CD4-positive, alpha-beta memory T cell (primary cell): ENCODE measurements around the gene MACROD2. TPM values are rescaled to one million over a fixed set of nuclear protein-coding genes. Genes with fewer than 3 reads are reported as not detected.

ENCODE experiments used
- CTCF ChIA-PET: fragments of 350-600 bp; sonication (Branson Sonifier 250); formaldehyde crosslinking; loops from one replicate; lab custom pipeline; 2021; ENCODE audit warnings: inconsistent platforms; ENCODE audit not compliant: partially characterized antibody; lab: Charles Lee
- POLR2A ChIA-PET: fragments of 350-600 bp; sonication (Branson Sonifier 250); formaldehyde crosslinking; loops from one replicate; lab custom pipeline; 2021; ENCODE audit not compliant: partially characterized antibody; lab: Charles Lee
- DNase-seq, 5 donors: peaks; one replicate each; pipeline versions ENCODE4 v3.0.0 to v3.0.0-alpha.2; 2020 to 2022; ENCODE audit warnings: mixed read lengths in 1 of 5
- H3K27ac ChIP-seq: one replicate; pipeline ENCODE4 v1.7.0; 2013; ENCODE audit warnings: low read depth, low read length
- H3K27me3 ChIP-seq: 2 replicates; pipeline ENCODE4 v1.7.0; 2013; ENCODE audit warnings: mild to moderate bottlenecking, low read length, moderate library complexity; ENCODE audit not compliant: insufficient read depth
- H3K36me3 ChIP-seq: 2 replicates; pipeline ENCODE4 v1.7.0; 2013; ENCODE audit warnings: mild to moderate bottlenecking, low read length, moderate library complexity; ENCODE audit not compliant: insufficient read depth
- H3K4me1 ChIP-seq: 2 replicates; pipeline ENCODE4 v1.7.0; 2013; ENCODE audit warnings: mild to moderate bottlenecking, low read length, moderate library complexity; ENCODE audit not compliant: insufficient read depth
- H3K4me3 ChIP-seq, 2 donors: one replicate each; pipeline ENCODE4 v1.7.0; 2013; ENCODE audit warnings: low read length in 2 of 2, mild to moderate bottlenecking in 1 of 2
- H3K9me3 ChIP-seq, 2 donors: one replicate each; pipeline ENCODE4 v1.7.0; 2013; ENCODE audit warnings: low read length in 2 of 2, control low read depth in 1 of 2; ENCODE audit not compliant: control insufficient read depth in 1 of 2
- H3K27ac Mint-ChIP-seq, 7 donors: one replicate each; pipeline ENCODE4 v1.8.0; 2020 to 2021; ENCODE audit warnings: mixed read lengths in 7 of 7, mild to moderate bottlenecking in 6 of 7, inconsistent platforms in 3 of 7, moderate library complexity in 3 of 7
- H3K27me3 Mint-ChIP-seq, 2 donors: one replicate each; pipeline ENCODE4 v1.8.0; 2020 to 2021; ENCODE audit warnings: mixed read lengths in 2 of 2
- H3K36me3 Mint-ChIP-seq, 2 donors: one replicate each; pipeline ENCODE4 v1.8.0; 2020 to 2021; ENCODE audit warnings: mixed read lengths in 2 of 2, inconsistent platforms in 1 of 2, mild to moderate bottlenecking in 1 of 2
- H3K4me1 Mint-ChIP-seq, 4 donors: one replicate each; pipeline ENCODE4 v1.8.0; 2020 to 2021; ENCODE audit warnings: mixed read lengths in 4 of 4, mild to moderate bottlenecking in 1 of 4
- H3K4me3 Mint-ChIP-seq, 8 donors: one replicate each; pipeline ENCODE4 v1.8.0; 2020 to 2021; ENCODE audit warnings: mixed read lengths in 8 of 8, mild to moderate bottlenecking in 7 of 8, moderate library complexity in 6 of 8, inconsistent platforms in 3 of 8
- H3K9me3 Mint-ChIP-seq, 8 donors: one replicate each; pipeline ENCODE4 v1.8.0; 2020 to 2021; ENCODE audit warnings: mixed read lengths in 8 of 8, mild to moderate bottlenecking in 5 of 8, inconsistent platforms in 3 of 8, moderate library complexity in 1 of 8
- intact Hi-C: fragments of 100-400 bp; cut with micrococcal nuclease; formaldehyde crosslinking; loops from one replicate; pipeline ENCODE4 v1.15.1; 2023
- polyA plus RNA-seq, 2 donors: library from polyadenylated mRNA; unstranded; fragments of 300-500 nt; fragmentation: Illumina TruSeq; gene quantifications; one replicate each; pipeline ENCODE4 v1.2.3, GENCODE V29; 2021
- total RNA-seq, 2 experiments: library from RNA; stranded (reverse); gene quantifications; one replicate each; pipeline ENCODE4 v1.2.3, GENCODE V29; 2021

The MACROD2 gene
- total and polyA plus RNA-seq, 4 experiments from 2014 or later = not detected

DNA sequence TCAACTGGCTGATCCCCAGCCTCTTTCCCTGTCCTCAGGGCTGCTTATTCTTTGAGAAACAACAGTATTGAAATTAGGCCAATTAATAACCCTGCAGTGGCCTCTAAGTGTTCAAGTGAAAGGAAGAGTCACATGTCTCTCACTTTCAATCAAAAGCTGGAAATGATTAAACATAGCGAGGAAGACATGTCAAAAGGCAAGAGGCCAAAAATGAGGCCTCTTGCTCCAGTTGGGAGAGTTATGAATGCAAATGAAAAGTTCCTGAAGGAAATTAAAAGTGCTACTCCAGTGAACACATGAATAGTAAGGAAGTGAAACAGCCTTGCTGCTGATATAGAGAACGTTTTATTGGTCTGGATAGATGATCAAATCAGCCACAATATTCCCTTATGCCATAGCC lies 131.5 kb downstream of the MACROD2 start:
- H3K27me3 ChIP-seq = no peaks in the 10 kb centered on the region
- Mint-ChIP-seq H3K4me1 (no peaks in the 10 kb centered on the region), H3K27me3 (no peaks in the 10 kb centered on the region), H3K36me3 (no peaks in the 10 kb centered on the region), H3K9me3 (peaks cover 1 to 14% (median 3%) of the 10 kb centered on the region in 8 donors), H3K27ac (no peak overlapping the region), H3K4me3 (no peak overlapping the region)
- no peaks in the 10 kb centered on the region for H3K4me1 ChIP-seq
- intact Hi-C loops = no loop called here
- CTCF ChIA-PET = no interaction called here
- no peaks in the 10 kb centered on the region for H3K36me3 ChIP-seq
- no peaks in the 10 kb centered on the region for H3K9me3 ChIP-seq
- POLR2A ChIA-PET = no interaction called here
- H3K4me3 ChIP-seq = no peak overlapping the region
- DNase-seq = no peak
- H3K27ac ChIP-seq = no peak overlapping the region

DNA sequence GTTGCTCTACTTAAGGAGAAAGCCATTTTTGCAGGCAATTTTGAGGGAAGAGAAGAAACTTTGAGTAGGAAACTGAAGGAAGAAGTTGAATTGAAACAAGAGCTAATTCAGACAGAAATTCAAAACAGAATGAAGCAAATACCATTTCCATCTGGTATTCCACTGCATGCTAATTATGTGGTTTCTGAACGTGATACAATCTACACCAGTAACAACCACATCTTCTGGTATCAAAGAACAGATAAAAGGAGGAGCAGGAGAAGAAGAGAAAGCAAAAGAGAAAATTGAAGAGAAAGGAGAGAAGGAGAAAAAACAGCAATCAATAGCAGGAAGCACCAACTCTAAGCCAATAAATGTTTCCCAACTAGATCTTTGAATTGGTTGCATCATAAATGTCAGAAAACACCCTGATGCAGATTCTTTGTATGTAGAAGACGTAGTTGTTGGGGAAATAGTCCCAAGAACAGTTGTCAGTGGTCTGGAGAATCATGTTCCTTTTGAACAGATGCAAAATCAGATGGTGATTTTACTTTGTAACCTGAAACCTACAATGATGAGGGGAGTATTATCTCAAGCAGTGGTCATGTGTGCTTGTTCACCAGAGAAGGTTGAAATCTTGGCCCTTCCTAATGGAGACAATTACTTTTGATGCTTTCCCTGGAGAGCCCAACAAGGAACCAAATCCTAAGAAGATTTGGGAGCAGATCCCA lies 132.4 kb downstream of the MACROD2 start:
- Histone ChIP-seq H3K27ac (no peak overlapping the region), H3K9me3 (no peaks in the 10 kb centered on the region), H3K4me3 (no peak overlapping the region), H3K4me1 (no peaks in the 10 kb centered on the region), H3K36me3 (no peaks in the 10 kb centered on the region), H3K27me3 (no peaks in the 10 kb centered on the region)
- ChIA-PET POLR2A (no interaction called here), CTCF (no interaction called here)
- Mint-ChIP-seq H3K4me3 (no peak overlapping the region), H3K27me3 (no peaks in the 10 kb centered on the region), H3K36me3 (no peaks in the 10 kb centered on the region), H3K4me1 (no peaks in the 10 kb centered on the region), H3K27ac (no peak overlapping the region), H3K9me3 (peaks cover 1 to 14% (median 7%) of the 10 kb centered on the region in 8 donors)
- intact Hi-C loops = no loop called here
- DNase-seq = no peak

DNA sequence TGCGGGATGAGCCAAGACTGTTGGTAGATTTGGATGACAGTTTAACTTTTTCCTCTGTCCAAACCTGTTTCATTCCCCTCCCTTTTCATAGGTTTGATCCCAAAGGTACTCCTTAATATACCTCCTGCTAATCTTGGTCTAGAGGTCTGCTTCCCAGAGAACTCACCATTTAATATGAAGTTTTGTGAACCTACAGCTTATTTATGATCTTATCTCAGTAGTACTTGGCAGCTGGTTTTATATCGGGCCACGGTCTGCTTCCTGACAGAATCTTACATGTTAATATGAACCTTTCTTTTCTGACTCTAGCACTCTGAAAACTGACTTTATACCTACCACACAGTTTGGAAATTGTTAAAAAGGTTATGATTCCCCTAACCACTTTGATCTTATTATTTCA lies 138.7 kb downstream of the MACROD2 start:
- ChIA-PET CTCF (no interaction called here), POLR2A (no interaction called here)
- no peaks in the 10 kb centered on the region for H3K36me3 ChIP-seq
- H3K9me3 Mint-ChIP-seq = peaks cover 0 to 14% (median 8%) of the 10 kb centered on the region in 8 donors
- no peaks in the 10 kb centered on the region for H3K36me3 Mint-ChIP-seq
- no peak overlapping the region for H3K27ac ChIP-seq
- H3K27me3 ChIP-seq = no peaks in the 10 kb centered on the region
- no peak for DNase-seq
- no peaks in the 10 kb centered on the region for H3K27me3 Mint-ChIP-seq
- no peaks in the 10 kb centered on the region for H3K9me3 ChIP-seq
- intact Hi-C loops = no loop called here
- no peak overlapping the region for H3K4me3 Mint-ChIP-seq
- H3K4me3 ChIP-seq = no peak overlapping the region
- no peaks in the 10 kb centered on the region for H3K4me1 Mint-ChIP-seq
- no peaks in the 10 kb centered on the region for H3K4me1 ChIP-seq
- H3K27ac Mint-ChIP-seq = no peak overlapping the region

DNA sequence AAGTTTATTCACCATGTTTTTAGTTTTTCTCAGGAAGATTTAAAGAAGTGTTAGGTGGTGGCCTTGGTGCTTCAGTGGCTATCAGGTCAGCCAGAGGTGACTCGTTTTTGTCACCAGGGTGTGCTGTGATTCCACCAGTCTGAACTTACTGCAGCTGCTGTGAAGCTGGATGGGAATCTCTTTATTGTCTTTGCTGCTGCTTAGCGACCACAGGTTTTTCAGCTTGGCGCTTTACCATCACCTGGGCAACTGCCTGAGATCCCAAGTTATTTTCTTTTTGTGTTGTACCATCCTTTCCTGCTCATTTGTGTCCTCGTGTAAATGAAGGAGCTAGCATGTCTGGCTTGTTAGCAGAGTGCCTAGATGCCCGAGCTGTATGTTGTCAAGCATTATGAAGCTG lies 146.9 kb downstream of the MACROD2 start:
- Mint-ChIP-seq H3K36me3 (no peaks in the 10 kb centered on the region), H3K4me1 (no peaks in the 10 kb centered on the region), H3K27me3 (no peaks in the 10 kb centered on the region), H3K9me3 (peaks cover 0 to 4% (median 3%) of the 10 kb centered on the region in 8 donors), H3K27ac (no peak overlapping the region), H3K4me3 (no peak overlapping the region)
- H3K4me1 ChIP-seq = no peaks in the 10 kb centered on the region
- no peaks in the 10 kb centered on the region for H3K27me3 ChIP-seq
- H3K27ac ChIP-seq = no peak overlapping the region
- POLR2A ChIA-PET = no interaction called here
- H3K36me3 ChIP-seq = no peaks in the 10 kb centered on the region
- H3K4me3 ChIP-seq = no peak overlapping the region
- no peaks in the 10 kb centered on the region for H3K9me3 ChIP-seq
- DNase-seq = no peak
- intact Hi-C loops = no loop called here
- CTCF ChIA-PET = no interaction called here

DNA sequence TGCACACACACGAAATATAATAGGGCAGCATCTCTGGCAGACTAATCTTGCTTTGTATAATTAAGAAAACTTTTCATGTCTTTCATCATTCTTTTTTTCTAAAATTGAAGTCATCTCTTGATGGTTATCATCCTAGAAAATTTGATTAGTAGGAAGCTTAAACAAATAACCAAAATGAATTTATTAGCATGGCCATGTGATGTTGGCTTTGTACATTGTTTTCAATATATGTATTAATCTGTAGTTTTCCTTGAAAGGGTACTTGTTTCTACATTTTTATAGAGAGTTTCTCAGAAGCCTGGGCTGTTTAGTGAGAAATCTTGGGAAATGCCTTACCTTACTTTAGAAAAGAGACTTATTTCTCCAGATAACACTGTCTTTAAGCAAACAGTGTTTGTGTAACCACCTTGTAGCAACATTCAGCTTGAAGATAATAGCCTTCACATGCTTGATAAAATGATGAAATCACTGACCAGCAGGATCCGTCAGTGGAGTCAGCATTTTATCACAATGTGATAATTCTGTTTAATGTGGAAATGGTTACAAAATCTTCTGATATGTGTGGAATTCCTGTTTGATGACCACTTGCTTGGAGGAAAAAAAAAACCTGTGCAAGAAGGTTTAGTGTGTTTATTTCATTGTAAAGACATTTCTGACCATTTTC lies 147.8 kb downstream of the MACROD2 start:
- POLR2A ChIA-PET = no interaction called here
- H3K27ac Mint-ChIP-seq = no peak overlapping the region
- DNase-seq = no peak
- H3K4me3 Mint-ChIP-seq = no peak overlapping the region
- CTCF ChIA-PET = no interaction called here
- Histone ChIP-seq H3K4me1 (no peaks in the 10 kb centered on the region), H3K27me3 (no peaks in the 10 kb centered on the region), H3K36me3 (no peaks in the 10 kb centered on the region), H3K27ac (no peak overlapping the region), H3K4me3 (no peak overlapping the region), H3K9me3 (no peaks in the 10 kb centered on the region)
- intact Hi-C loops = no loop called here
- H3K4me1 Mint-ChIP-seq = no peaks in the 10 kb centered on the region
- H3K9me3 Mint-ChIP-seq = peaks cover 0 to 5% (median 2%) of the 10 kb centered on the region in 8 donors
- H3K36me3 Mint-ChIP-seq = no peaks in the 10 kb centered on the region
- H3K27me3 Mint-ChIP-seq = no peaks in the 10 kb centered on the region

DNA sequence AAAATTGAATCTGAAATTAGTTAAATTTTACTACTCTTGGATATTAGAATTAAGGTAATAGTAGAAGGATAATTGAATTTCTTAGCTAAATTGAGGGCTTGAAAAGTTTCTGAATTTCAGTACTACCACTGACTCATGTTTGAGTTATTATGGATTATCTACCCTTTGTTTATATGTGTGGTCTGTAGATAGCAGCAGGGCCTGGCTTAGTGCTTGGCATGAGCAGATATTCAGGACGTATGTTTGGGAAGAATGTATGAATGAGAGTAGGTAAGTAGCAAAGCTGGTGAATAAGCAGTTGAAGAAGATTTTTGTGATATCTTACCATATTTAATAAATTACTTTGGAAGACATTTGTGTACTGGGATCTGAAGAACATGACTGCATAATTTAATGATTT lies 152.7 kb downstream of the MACROD2 start:
- DNase-seq = no peak
- H3K4me3 Mint-ChIP-seq = no peak overlapping the region
- H3K4me3 ChIP-seq = no peak overlapping the region
- intact Hi-C loops = no loop called here
- no peak overlapping the region for H3K27ac Mint-ChIP-seq
- ChIA-PET CTCF (no interaction called here), POLR2A (no interaction called here)
- H3K9me3 ChIP-seq = no peaks in the 10 kb centered on the region
- no peaks in the 10 kb centered on the region for H3K36me3 ChIP-seq
- H3K4me1 Mint-ChIP-seq = no peaks in the 10 kb centered on the region
- no peaks in the 10 kb centered on the region for H3K27me3 ChIP-seq
- H3K9me3 Mint-ChIP-seq = peaks cover 0 to 8% (median 2%) of the 10 kb centered on the region in 8 donors
- no peaks in the 10 kb centered on the region for H3K36me3 Mint-ChIP-seq
- no peaks in the 10 kb centered on the region for H3K27me3 Mint-ChIP-seq
- H3K4me1 ChIP-seq = no peaks in the 10 kb centered on the region
- H3K27ac ChIP-seq = no peak overlapping the region

DNA sequence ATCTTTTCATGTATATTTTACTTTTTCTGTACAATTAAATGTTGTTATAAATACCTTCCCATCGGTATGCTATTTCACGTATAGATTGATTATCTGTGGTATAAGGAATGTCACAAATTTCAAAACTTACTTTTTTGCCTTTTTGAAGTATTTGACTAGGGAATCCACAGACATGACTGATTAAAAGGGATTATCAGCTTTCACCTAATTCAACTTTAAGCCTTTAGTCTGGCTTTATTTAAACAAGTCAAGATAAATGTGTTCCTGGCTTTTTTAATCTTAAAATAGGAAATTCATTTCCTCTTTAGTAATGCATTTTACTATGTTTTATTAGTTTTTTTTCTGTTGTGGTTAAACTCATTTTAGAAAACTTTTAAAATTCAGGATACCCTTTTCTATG lies 160.0 kb downstream of the MACROD2 start:
- Mint-ChIP-seq H3K27ac (no peak overlapping the region), H3K27me3 (no peaks in the 10 kb centered on the region), H3K4me3 (no peak overlapping the region), H3K9me3 (peaks cover 0 to 12% (median 6%) of the 10 kb centered on the region in 8 donors), H3K36me3 (no peaks in the 10 kb centered on the region), H3K4me1 (no peaks in the 10 kb centered on the region)
- intact Hi-C loops = no loop called here
- Histone ChIP-seq H3K36me3 (no peaks in the 10 kb centered on the region), H3K27me3 (no peaks in the 10 kb centered on the region), H3K4me1 (no peaks in the 10 kb centered on the region), H3K4me3 (no peak overlapping the region), H3K27ac (no peak overlapping the region), H3K9me3 (no peaks in the 10 kb centered on the region)
- CTCF ChIA-PET = no interaction called here
- DNase-seq = no peak
- POLR2A ChIA-PET = no interaction called here
